Measurements from ENCODE around the gene MAGEA4. TPM values are rescaled to one million over a fixed set of nuclear protein-coding genes. Genes with fewer than 3 reads are reported as not detected.
"Not testable (repeated sequence)": the region's sequence is repeated elsewhere in the genome, so short reads cannot be mapped to it uniquely, and the experiment has no call there.

MAGEA4 gene, protein sequence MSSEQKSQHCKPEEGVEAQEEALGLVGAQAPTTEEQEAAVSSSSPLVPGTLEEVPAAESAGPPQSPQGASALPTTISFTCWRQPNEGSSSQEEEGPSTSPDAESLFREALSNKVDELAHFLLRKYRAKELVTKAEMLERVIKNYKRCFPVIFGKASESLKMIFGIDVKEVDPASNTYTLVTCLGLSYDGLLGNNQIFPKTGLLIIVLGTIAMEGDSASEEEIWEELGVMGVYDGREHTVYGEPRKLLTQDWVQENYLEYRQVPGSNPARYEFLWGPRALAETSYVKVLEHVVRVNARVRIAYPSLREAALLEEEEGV
- not detected for polyA plus RNA-seq

DNA sequence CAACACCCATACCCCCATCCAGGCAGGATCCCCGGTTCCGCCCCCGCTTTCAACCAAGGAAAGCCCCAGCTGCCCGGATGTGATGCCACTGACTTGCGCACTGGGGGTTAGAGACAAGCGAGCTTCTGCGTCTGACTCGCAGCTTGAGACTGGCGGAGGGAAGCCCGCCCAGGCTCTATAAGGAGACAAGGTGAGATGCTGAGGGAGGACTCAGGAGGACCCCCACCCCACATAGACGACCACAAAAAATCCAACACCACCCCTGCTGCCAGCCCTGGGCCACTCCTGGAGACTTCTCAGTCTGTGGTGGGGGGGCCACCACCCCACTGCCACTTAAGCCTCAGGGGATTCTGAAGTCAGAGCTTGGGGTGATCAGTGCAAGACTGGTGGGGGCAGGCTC is at the start of gene MAGEA4:
Gene MAGEA4, plus strand, starts transcription at position 110 of the 400 bp plus-strand sequence. CDS start 10,776 bp downstream, outside the sequence.
- 96 to 98% (median 96%) methylated on average over 8 to 11 of the region's 11 CpGs for WGBS, 3 donors
- no peak within 1 kb of the TSS for H3K27ac ChIP-seq (ENCODE audit: low read depth, low read length)

DNA sequence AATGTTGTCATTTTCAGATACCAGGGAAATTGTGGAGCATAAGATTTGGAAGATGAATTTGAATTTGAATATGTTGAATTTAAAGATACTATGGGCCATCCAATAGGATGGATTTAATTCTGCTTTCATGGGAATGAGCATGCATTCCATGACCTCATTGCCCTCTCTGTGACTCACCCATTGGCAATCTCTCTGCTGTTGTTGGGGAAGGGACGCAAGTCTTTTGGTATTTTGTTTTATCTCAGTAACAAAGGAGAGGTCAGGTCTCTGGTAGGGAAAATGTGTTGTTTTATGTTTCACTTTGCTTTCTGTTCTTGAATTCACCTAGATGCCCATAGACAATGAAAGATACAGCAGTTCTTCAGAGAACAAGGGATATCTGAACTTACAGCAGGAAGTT is 42.1 kb upstream of the MAGEA4 start:
- 47 to 68% (median 64%) methylated on average over 1 of the region's 1 CpG for WGBS, 3 donors
- no peak overlapping the region for H3K27ac ChIP-seq (ENCODE audit: low read depth, low read length)

- WGBS, 3 donors, result 63 to 71% (median 69%) methylated on average over 3 of the region's 3 CpGs
- no peak overlapping the region for H3K27ac ChIP-seq (ENCODE audit: low read depth, low read length)
These were observed 41.4 kb upstream of the MAGEA4 start for GRCh38 chrX:151871244-151871643.

DNA sequence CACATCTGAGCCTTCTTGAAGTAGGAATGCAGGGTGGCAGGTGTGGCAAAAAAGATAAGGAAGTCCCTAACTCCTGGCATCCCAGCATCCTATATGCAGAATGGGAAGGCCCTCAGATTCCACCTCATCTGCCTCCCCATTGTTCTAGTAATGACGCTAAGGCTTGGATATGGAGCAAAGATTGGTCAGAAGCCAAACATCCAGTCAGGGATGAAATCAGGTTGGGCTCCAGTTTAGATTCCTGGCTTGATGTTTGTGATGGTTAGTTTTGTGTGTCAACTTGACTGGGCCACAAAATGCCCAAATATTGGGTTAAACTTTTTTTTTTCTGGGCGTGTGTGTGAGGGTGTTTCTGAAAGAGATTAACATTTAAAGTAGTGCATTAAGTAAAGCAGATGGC is 39.6 kb upstream of the MAGEA4 start:
- 45 to 75% (median 59%) methylated on average over 2 of the region's 2 CpGs for WGBS, 3 donors
- no peak overlapping the region for H3K27ac ChIP-seq (ENCODE audit: low read depth, low read length)

DNA sequence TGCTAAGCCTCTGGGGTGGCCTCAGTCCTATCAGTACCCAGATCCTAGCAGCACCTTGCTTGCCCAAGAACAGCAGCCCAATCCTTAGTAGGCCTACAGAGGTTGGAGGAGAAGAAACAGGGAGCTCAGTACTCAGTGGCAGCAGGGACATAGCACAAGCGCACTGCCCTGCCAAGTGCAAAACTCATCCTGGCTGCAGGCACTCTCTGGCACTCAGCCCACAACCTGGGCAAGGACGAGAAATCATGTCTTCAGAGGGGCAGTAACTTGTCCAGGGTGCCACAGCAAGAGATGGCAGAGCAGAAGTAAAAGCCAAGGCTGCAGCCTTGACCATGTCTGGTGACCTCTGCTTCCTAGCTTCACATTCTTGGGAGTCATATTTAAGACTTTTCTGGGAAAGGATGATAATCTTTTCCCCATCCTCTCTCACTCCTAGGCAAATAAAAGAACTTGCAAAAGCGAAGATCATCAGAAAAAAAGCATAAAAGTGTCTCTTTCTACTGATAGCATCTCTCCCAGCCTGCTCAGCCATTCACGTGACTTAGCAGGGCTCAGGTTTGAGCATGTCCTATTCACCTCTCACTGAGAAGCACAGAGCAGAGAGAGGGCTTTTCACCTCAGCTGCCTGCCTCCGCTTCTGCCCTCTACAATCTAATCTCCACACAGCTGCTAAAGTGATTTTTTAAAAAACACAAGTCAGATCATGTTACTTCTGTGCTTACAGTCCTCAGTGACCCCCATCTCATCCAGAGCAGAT is 37.2 kb upstream of the MAGEA4 start:
- no peak overlapping the region for H3K27ac ChIP-seq (ENCODE audit: low read depth, low read length)
- 49 to 73% (median 58%) methylated on average over 5 of the region's 5 CpGs for WGBS, 3 donors

- no peak overlapping the region for H3K27ac ChIP-seq (ENCODE audit: low read depth, low read length)
- 71 to 78% (median 78%) methylated on average over 8 of the region's 8 CpGs for WGBS, 3 donors
These were observed 34.1 kb upstream of the MAGEA4 start for GRCh38 chrX:151878574-151878973.

DNA sequence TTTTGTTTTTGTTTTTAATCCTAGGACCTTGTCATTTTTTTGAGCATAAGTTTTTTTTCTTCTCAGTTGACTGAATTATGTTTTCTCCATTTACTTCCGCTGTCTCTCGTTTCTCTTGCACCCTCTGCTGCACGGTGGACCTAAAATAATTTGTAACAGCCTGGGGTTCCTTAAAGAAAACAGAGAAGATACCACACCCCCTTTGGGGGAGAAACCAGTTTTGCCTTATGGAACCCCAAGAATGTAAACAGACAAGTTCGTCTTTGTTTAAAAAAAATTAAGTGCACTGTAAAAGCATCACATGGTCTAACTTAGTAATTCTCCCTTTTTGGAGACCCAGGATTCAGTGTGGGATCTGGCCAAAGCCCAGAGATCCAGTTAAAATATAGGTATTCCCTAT is 32.8 kb upstream of the MAGEA4 start:
- 63 to 81% (median 71%) methylated on average over 4 of the region's 4 CpGs for WGBS, 3 donors
- H3K27ac ChIP-seq (ENCODE audit: low read depth, low read length), result no peak overlapping the region

GRCh38 chrX:151880895-151881294 is 31.8 kb upstream of the MAGEA4 start:
- no peak overlapping the region for H3K27ac ChIP-seq (ENCODE audit: low read depth, low read length)
- 44 to 73% (median 54%) methylated on average over 2 of the region's 2 CpGs for WGBS, 3 donors

DNA sequence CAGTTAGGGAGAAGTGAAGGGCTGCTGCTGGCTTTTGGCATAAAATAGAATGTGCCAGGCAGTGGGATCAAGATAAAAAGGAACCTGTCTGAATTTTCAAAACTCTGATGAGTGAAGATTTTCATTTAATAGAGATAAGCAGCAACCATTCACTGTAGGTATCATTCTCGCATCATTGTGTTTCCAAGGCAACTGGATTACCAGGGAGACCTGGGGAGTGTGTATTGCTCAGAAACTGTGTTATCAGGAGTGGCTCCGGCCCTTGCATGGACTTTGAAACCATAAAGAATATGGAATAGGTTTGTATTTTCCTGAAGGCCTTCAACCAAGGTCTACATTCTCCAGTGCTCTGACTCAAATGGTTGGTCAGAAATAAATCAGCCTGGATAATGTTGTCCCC is 23.3 kb upstream of the MAGEA4 start:
- 68 to 81% (median 76%) methylated on average over 2 of the region's 2 CpGs for WGBS, 3 donors
- H3K27ac ChIP-seq (ENCODE audit: low read depth, low read length), result no peak overlapping the region

DNA sequence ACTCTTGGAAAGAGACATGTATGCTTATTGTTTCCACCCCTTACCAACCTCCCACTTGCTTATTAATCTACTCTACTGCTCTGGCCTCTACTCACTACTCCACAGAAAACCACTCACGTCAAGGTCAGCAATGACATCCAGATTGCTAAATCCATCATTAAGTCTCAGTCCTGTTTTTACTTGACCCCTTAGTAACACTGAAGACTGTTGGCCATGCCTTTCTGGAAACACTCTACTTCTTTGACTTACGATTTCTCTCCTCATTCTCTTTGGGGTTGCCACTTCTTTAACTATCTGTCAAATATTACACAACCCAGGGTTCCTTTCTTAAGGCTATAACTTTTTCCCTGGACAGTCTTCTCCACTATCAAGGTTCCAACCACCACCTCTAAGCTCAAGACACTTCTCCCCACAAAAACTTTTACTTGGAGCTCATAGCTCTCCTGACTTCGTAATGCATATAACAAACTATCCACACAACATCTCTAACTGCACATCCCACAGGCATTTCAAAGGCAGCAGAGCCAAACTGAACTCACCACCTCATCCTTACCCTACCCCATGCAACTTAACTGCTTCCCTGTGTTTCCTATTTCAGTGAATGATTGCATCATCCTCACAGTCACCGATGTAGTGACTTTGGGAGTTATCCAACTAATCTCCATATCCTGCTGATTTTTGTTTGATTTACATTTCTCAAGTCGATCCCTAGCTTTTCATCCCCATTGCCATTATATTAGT is 15.8 kb upstream of the MAGEA4 start:
- no peak overlapping the region for H3K27ac ChIP-seq (ENCODE audit: low read depth, low read length)
- 65 to 76% (median 66%) methylated on average over 5 of the region's 5 CpGs for WGBS, 3 donors

DNA sequence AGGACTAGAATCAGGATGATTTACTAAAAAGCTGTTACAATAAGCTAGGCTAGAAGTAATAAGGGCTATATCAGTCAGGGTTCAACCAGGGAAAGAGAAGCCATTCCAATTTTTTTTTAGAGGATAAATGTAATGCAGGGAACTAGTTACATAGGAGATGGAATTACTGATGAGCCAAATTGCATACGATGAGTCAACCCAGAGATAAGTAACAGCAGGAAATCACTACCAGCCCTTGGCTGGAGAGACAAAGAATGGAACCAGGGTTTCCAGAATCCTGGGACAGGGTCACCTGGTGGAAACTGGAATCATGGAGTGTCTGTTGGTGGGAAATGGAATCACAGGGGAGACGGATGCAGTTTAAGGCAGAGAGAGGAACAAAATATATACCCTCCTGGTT is 13.1 kb upstream of the MAGEA4 start:
- WGBS, 3 donors, result 80 to 89% (median 88%) methylated on average over 2 of the region's 2 CpGs
- H3K27ac ChIP-seq (ENCODE audit: low read depth, low read length), result no peak overlapping the region

GRCh38 chrX:151901826-151902225 is 10.9 kb upstream of the MAGEA4 start:
- WGBS, 3 donors, result 55 to 83% (median 75%) methylated on average over 1 of the region's 1 CpG
- H3K27ac ChIP-seq (ENCODE audit: low read depth, low read length), result no peak overlapping the region

DNA sequence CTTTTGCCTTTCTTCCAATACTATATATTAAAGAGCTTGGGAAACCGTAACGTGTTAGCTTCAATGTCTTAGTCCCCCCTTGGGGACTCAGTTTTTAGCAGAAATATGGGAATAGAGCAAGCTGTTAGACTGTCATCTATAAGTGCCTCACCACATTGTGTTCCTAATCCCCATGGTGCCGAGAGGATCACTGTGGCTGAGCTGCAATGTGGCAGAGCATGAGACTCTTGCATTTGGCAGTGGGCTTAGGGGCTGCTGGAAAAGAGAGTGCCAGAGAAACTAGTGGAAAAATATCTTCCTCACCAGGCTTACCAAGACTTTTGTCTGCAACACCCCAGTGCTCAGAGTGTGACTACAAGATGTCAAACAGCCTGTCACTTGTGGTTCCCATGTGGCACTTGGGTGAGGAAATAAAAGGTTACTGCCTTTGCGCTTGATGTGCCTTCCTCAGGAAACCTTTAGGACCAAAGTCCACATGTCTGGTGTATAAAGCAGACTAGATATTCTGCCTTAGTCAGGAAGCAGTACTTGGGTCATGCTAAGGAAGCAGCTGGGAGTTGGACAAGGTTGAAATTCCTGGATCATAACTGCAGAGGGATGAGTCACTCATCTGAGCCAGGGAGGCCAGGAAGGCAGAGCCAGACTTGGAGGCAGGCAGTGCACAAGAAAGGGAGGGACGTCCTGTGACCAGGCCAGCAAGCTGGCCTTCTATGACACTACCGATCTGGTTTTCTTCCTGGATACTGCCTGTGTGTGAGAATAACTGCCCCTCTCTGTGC is 9.7 kb upstream of the MAGEA4 start:
- no peak overlapping the region for H3K27ac ChIP-seq (ENCODE audit: low read depth, low read length)
- WGBS, 3 donors, result 50 to 70% (median 50%) methylated on average over 6 of the region's 6 CpGs

DNA sequence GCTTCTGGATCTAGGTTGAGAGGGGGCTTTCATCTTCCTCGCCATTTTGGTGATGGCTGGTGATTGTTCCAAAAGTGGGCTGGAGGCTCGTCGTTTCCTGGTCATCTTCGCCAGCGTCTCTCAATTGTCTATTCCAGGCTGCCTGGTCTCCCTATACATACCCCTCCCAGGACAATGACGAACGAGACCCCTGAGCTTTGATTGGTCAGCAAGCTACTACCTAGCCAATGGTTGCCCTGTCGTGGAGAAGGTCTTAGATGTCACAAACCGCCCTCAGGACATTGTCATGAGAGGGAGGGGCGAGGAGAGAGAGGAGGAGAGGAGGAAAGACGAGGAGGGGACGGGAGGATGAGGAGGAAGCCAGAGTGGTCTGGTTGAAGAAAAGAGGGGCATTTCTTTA is 7.7 kb upstream of the MAGEA4 start:
- no peak overlapping the region for H3K27ac ChIP-seq (ENCODE audit: low read depth, low read length)
- WGBS, 3 donors, result 76 to 93% (median 81%) methylated on average over 12 of the region's 12 CpGs

DNA sequence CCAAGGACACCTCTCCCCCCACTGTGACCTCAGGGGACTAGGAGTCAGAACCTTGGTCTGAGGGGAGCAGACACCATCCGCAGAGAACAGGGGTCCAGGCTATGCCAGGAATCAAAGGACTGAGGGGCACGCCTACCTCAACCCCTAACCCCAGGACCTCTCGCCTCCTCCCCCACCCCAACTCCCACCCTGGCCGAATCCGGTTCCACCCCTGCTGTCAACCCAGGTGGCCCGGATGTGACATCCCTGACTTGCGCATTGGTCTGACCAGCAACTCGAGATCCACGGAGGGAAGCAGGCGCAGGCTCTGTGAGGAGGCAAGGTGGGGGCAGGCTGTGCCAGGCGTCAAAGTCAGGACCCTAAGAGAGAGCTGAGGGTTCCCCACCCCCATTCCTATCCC is 468 bp upstream of the MAGEA4 start:
- WGBS, 3 donors, result 84 to 93% (median 86%) methylated on average over 2 to 11 of the region's 11 CpGs
- no peak overlapping the region for H3K27ac ChIP-seq (ENCODE audit: low read depth, low read length)

DNA sequence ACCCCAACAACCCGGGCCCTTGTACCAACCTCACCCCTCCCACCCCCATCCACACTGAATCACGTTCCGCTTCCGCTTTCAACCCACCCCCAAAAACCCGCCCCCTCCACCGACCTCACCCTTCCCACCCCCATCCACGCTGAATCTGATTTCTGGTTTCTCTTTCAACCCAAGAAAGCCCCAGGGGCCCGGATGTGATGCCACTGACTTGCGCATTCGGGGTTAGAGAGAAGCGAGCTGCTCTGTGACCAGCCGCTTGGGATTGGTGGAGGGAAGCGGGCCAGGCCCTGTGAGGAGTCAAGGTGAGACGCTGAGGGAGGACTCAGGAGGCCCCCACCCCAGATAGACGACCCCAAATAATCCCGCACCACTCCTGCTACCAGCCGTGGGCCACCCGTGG is 6.0 kb downstream of the MAGEA4 start:
- WGBS, 3 donors, result 93 to 97% (median 95%) methylated on average over 9 to 17 of the region's 18 CpGs
- H3K27ac ChIP-seq (ENCODE audit: low read depth, low read length), result not testable (repeated sequence)

DNA sequence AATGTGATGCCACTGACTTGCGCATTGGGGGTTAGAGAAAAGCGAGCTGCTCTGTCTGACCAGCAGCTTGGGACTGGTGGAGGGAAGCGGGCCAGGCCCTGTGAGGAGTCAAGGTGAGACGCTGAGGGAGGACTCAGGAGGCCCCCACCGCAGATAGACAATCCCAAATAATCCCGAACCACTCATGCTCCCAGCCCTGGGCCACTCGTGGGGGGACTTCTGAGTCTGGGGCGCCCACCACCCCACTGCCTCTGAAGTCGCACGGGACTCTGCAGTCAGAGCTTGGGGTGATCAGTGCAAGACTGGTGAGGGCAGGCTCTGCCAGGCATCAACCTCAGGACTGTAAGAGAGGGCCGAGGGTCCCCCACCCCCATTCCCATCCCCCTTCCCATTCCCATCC is 6.9 kb downstream of the MAGEA4 start:
- 90 to 93% (median 93%) methylated on average over 7 to 11 of the region's 11 CpGs for WGBS, 3 donors
- H3K27ac ChIP-seq (ENCODE audit: low read depth, low read length), result no peak overlapping the region

- 91 to 92% (median 91%) methylated on average over 12 of the region's 12 CpGs for WGBS, 3 donors
- H3K27ac ChIP-seq (ENCODE audit: low read depth, low read length), result no peak overlapping the region
These were observed 7.4 kb downstream of the MAGEA4 start for GRCh38 chrX:151920101-151920500.
